ENCODE measurements around the gene GPN1. TPM values are rescaled to one million over a fixed set of nuclear protein-coding genes. Genes with fewer than 3 reads are reported as not detected.

The GPN1 gene
- total RNA-seq, 4 donors from 2014 or later = 12.3 to 27.7 (median 19.7) TPM

- peaks cover 0 to 62% (median 0%) of the 10 kb centered on the region in 3 donors for H3K36me3 ChIP-seq
- H3K27me3 ChIP-seq = no peaks in the 10 kb centered on the region
- no peaks in the 10 kb centered on the region for H3K9me3 ChIP-seq
- no peak overlapping the region for H3K27ac ChIP-seq
- H3K4me1 ChIP-seq = peaks cover 0 to 15% (median 0%) of the 10 kb centered on the region in 4 donors
- no peak for DNase-seq
- no peak overlapping the region for H3K4me3 ChIP-seq
- TF ChIP-seq POLR2A (IDR thresholded peaks at IDR 0.05) (no peak), CTCF (IDR thresholded peaks at IDR 0.05) (no peak)
Measured at GRCh38 chr2:27685577-27685976, 56.7 kb downstream of the GPN1 start.

GRCh38 chr2:27687232-27687631, 58.4 kb downstream of the GPN1 start:
- H3K27ac ChIP-seq = no peak overlapping the region
- no peak for DNase-seq
- H3K4me1 ChIP-seq = peaks cover 0 to 12% (median 0%) of the 10 kb centered on the region in 4 donors
- no peaks in the 10 kb centered on the region for H3K27me3 ChIP-seq
- no peaks in the 10 kb centered on the region for H3K9me3 ChIP-seq
- peaks cover 0 to 61% (median 0%) of the 10 kb centered on the region in 3 donors for H3K36me3 ChIP-seq
- H3K4me3 ChIP-seq = no peak overlapping the region
- TF ChIP-seq CTCF (IDR thresholded peaks at IDR 0.05) (no peak), POLR2A (IDR thresholded peaks at IDR 0.05) (no peak)

- Histone ChIP-seq H3K27me3 (no peaks in the 10 kb centered on the region), H3K4me3 (no peak overlapping the region), H3K4me1 (no peaks in the 10 kb centered on the region), H3K36me3 (peaks cover 0 to 66% (median 0%) of the 10 kb centered on the region in 3 donors), H3K9me3 (no peaks in the 10 kb centered on the region), H3K27ac (no peak overlapping the region)
- DNase-seq = no peak
- TF ChIP-seq CTCF (IDR thresholded peaks at IDR 0.05) (no peak), POLR2A (IDR thresholded peaks at IDR 0.05) (no peak)
Measured at GRCh38 chr2:27689424-27689823, 60.6 kb downstream of the GPN1 start.

GRCh38 chr2:27690052-27690451, 61.2 kb downstream of the GPN1 start:
- H3K4me1 ChIP-seq = no peaks in the 10 kb centered on the region
- no peak for DNase-seq
- no peak overlapping the region for H3K27ac ChIP-seq
- TF ChIP-seq CTCF (IDR thresholded peaks at IDR 0.05) (no peak), POLR2A (IDR thresholded peaks at IDR 0.05) (no peak)
- peaks cover 0 to 64% (median 0%) of the 10 kb centered on the region in 3 donors for H3K36me3 ChIP-seq
- H3K4me3 ChIP-seq = no peak overlapping the region
- no peaks in the 10 kb centered on the region for H3K27me3 ChIP-seq
- no peaks in the 10 kb centered on the region for H3K9me3 ChIP-seq

- H3K4me3 ChIP-seq = no peak overlapping the region
- H3K36me3 ChIP-seq = peaks cover 0 to 33% (median 0%) of the 10 kb centered on the region in 3 donors
- H3K4me1 ChIP-seq = no peaks in the 10 kb centered on the region
- DNase-seq = no peak
- H3K27ac ChIP-seq = no peak overlapping the region
- no peak for TF ChIP-seq POLR2A (IDR thresholded peaks at IDR 0.05)
- TF ChIP-seq CTCF (IDR thresholded peaks at IDR 0.05) = no peak
- no peaks in the 10 kb centered on the region for H3K9me3 ChIP-seq
- no peaks in the 10 kb centered on the region for H3K27me3 ChIP-seq
Measured at GRCh38 chr2:27697660-27698059, 68.8 kb downstream of the GPN1 start.

Small RNAs within 50 kb of the gene (small RNA-seq; reads per million reads assigned to genes)
- 0 reads per million in 2 donors for gene RF00340

Other genes with a start within 250 kb of the GPN1 start
- 10 to 100 TPM; 15.7 to 31.1 (median 24.7) TPM for gene ZNF513, start 248.3 kb upstream of the GPN1 start, total RNA-seq
- gene PPM1G, start 219.5 kb upstream of the GPN1 start, total RNA-seq = 10 to 100 TPM; 36.1 to 77.6 (median 45.5) TPM
- gene NRBP1, start 200.4 kb upstream of the GPN1 start, total RNA-seq = 10 to 100 TPM; 51.3 to 75.9 (median 63.6) TPM
- gene KRTCAP3, start 186.7 kb upstream of the GPN1 start, total RNA-seq = 100 to 1,000 TPM in 1 of 4 donors, 10 to 100 TPM in 2, 1 to 10 TPM in 1; 7.4 to 109 (median 73.9) TPM
- gene IFT172, start 139.3 kb upstream of the GPN1 start, total RNA-seq = 10 to 100 TPM; 38.8 to 86.5 (median 65.3) TPM
- 1 to 10 TPM in 2 of 4 donors, not detected in 2; 2.0 to 3.2 TPM for gene FNDC4, start 133.8 kb upstream of the GPN1 start, total RNA-seq
- gene GCKR, start 132.2 kb upstream of the GPN1 start, total RNA-seq = under 1 TPM in 2 of 4 donors, not detected in 2; 0.53 to 0.94 TPM
- 100 to 1,000 TPM in 1 of 4 donors, 10 to 100 TPM in 3; 29.1 to 115 (median 37.1) TPM for gene ZNF512, start 46.0 kb upstream of the GPN1 start, total RNA-seq
- 10 to 100 TPM in 1 of 4 donors, 1 to 10 TPM in 3; 1.8 to 11.6 (median 2.5) TPM for gene CCDC121, start within 50 bp of the GPN1 start, total RNA-seq
- 10 to 100 TPM; 28.2 to 46.2 (median 40.2) TPM for gene SUPT7L, start 34.6 kb downstream of the GPN1 start, total RNA-seq
- 10 to 100 TPM; 18.6 to 47.0 (median 21.9) TPM for gene SLC4A1AP, start 34.8 kb downstream of the GPN1 start, total RNA-seq
- gene MRPL33, start 142.7 kb downstream of the GPN1 start, total RNA-seq = 10 to 100 TPM; 25.6 to 67.1 (median 37.8) TPM

Data from Peyer's patch (tissue), 4 donors.